Loucy (cell line): Measurements from ENCODE around the gene GARIN5A.

Source experiments
- H2AFZ ChIP-seq: fragments of 200-600 bp; sonication (generic); 2 replicates; pipeline ENCODE4 v1.6.0; 2016; ENCODE audit warnings: antibody characterized with exemption, mild to moderate bottlenecking, low read length, moderate library complexity
- H3F3A ChIP-seq: fragments of 200-600 bp; 2 replicates; pipeline ENCODE4 v1.6.0; 2016; ENCODE audit warnings: antibody characterized with exemption, low read depth, mild to moderate bottlenecking
- H3K27me3 ChIP-seq: fragments of 200-600 bp; sonication (generic); 2 replicates; pipeline ENCODE4 v1.6.1; 2014; ENCODE audit warnings: low read length, mild to moderate bottlenecking; ENCODE audit not compliant: insufficient read depth, poor library complexity, severe bottlenecking
- H3K36me3 ChIP-seq: fragments of 200-600 bp; sonication (generic); 2 replicates; pipeline ENCODE4 v1.6.1; 2016; ENCODE audit warnings: low read length; ENCODE audit not compliant: insufficient read depth
- H3K4me1 ChIP-seq: fragments of 200-600 bp; sonication (generic); 2 replicates; pipeline ENCODE4 v1.5.1; 2014; ENCODE audit warnings: low read length, mild to moderate bottlenecking; ENCODE audit not compliant: insufficient read depth, poor library complexity, severe bottlenecking
- H3K4me2 ChIP-seq: fragments of 200-600 bp; sonication (generic); 2 replicates; pipeline ENCODE4 v1.6.0; 2014; ENCODE audit warnings: antibody characterized with exemption, low read length, low read depth, mild to moderate bottlenecking; ENCODE audit not compliant: poor library complexity, severe bottlenecking
- H3K4me3 ChIP-seq: fragments of 200-600 bp; sonication (generic); 2 replicates; pipeline ENCODE4 v1.5.1; 2014; ENCODE audit warnings: low read length, mild to moderate bottlenecking, mixed read lengths; ENCODE audit not compliant: poor library complexity, severe bottlenecking
- H3K79me2 ChIP-seq: fragments of 200-600 bp; sonication (generic); 2 replicates; pipeline ENCODE4 v1.6.1; 2014; ENCODE audit warnings: low read length; ENCODE audit not compliant: insufficient read depth
- H3K9ac ChIP-seq: fragments of 200-600 bp; sonication (generic); 2 replicates; pipeline ENCODE4 v1.6.0; 2014; ENCODE audit warnings: mild to moderate bottlenecking, low read depth, low read length, moderate library complexity; ENCODE audit not compliant: poor library complexity, severe bottlenecking
- H3K9me2 ChIP-seq: fragments of 200-600 bp; sonication (generic); replicated peaks from 2 replicates; pipeline ENCODE4 v1.6.1; 2016; ENCODE audit warnings: low read depth, low read length, mixed read lengths
- H3K9me3 ChIP-seq: fragments of 200-600 bp; sonication (generic); 2 replicates; pipeline ENCODE4 v1.6.1; 2014; ENCODE audit warnings: mild to moderate bottlenecking, antibody characterized with exemption, low read length, low read depth; ENCODE audit not compliant: insufficient read depth
- H4K20me1 ChIP-seq: fragments of 200-600 bp; sonication (generic); 2 replicates; pipeline ENCODE4 v1.6.0; 2014; ENCODE audit warnings: antibody characterized with exemption, low read length, mild to moderate bottlenecking; ENCODE audit not compliant: insufficient read depth, poor library complexity, severe bottlenecking
- CTCF ChIP-seq: fragments of 200-600 bp; sonication (generic); conservative IDR thresholded peaks from 2 replicates; pipeline ENCODE4 v1.5.1; 2014; ENCODE audit warnings: mild to moderate bottlenecking, antibody characterized with exemption, low read length
- EZH2phosphoT487 ChIP-seq: fragments of 200-600 bp; IDR thresholded peaks from 2 replicates; pipeline ENCODE4 v1.6.1; 2018; ENCODE audit warnings: antibody characterized with exemption, mild to moderate bottlenecking, moderate library complexity, borderline replicate concordance

GARIN5A gene

GRCh38 chr19:50498219-50499056, 21.8 kb upstream of the GARIN5A start:
- Histone ChIP-seq H3K9me3 (no peaks in the 10 kb centered on the region), H3K9ac (no peak overlapping the region), H3K9me2 (no peaks in the 10 kb centered on the region), H3K4me3 (no peak overlapping the region), H3K27me3 (peaks cover 4% of the 10 kb centered on the region), H4K20me1 (no peaks in the 10 kb centered on the region), H3K36me3 (no peaks in the 10 kb centered on the region), H3K4me1 (no peaks in the 10 kb centered on the region), H3K4me2 (no peak overlapping the region), H3F3A (no peaks in the 10 kb centered on the region), H3K79me2 (no peaks in the 10 kb centered on the region), H2AFZ (no peak overlapping the region)
- TF ChIP-seq CTCF (no peak), EZH2phosphoT487 (no peak)

GRCh38 chr19:50497022-50497405, 20.4 kb upstream of the GARIN5A start:
- H3F3A ChIP-seq = no peaks in the 10 kb centered on the region
- H3K27me3 ChIP-seq = peaks cover 4% of the 10 kb centered on the region
- H4K20me1 ChIP-seq = no peaks in the 10 kb centered on the region
- no peak overlapping the region for H3K4me2 ChIP-seq
- H2AFZ ChIP-seq = no peak overlapping the region
- no peaks in the 10 kb centered on the region for H3K9me2 ChIP-seq
- H3K9ac ChIP-seq = no peak overlapping the region
- H3K9me3 ChIP-seq = no peaks in the 10 kb centered on the region
- no peaks in the 10 kb centered on the region for H3K4me1 ChIP-seq
- no peaks in the 10 kb centered on the region for H3K79me2 ChIP-seq
- H3K36me3 ChIP-seq = no peaks in the 10 kb centered on the region
- TF ChIP-seq CTCF (no peak), EZH2phosphoT487 (no peak)
- H3K4me3 ChIP-seq = no peak overlapping the region

- H3K27me3 ChIP-seq = peaks cover 4% of the 10 kb centered on the region
- no peaks in the 10 kb centered on the region for H3K79me2 ChIP-seq
- no peaks in the 10 kb centered on the region for H3K4me1 ChIP-seq
- no peaks in the 10 kb centered on the region for H3K9me2 ChIP-seq
- H4K20me1 ChIP-seq = no peaks in the 10 kb centered on the region
- TF ChIP-seq EZH2phosphoT487 (no peak), CTCF (no peak)
- no peak overlapping the region for H3K4me2 ChIP-seq
- H3K9ac ChIP-seq = no peak overlapping the region
- H3K9me3 ChIP-seq = peaks cover 3% of the 10 kb centered on the region; the same call in 1 of the 2 replicates
- no peaks in the 10 kb centered on the region for H3F3A ChIP-seq
- H3K4me3 ChIP-seq = no peak overlapping the region
- H2AFZ ChIP-seq = no peak overlapping the region
- H3K36me3 ChIP-seq = no peaks in the 10 kb centered on the region
Observed at GRCh38 chr19:50496189-50497021, 19.8 kb upstream of the GARIN5A start.
